ENCODE results near the gene RSPH3. TPM values are rescaled to one million over a fixed set of nuclear protein-coding genes. Genes with fewer than 3 reads are reported as not detected.
"Not testable (repeated sequence)": the region's sequence is repeated elsewhere in the genome, so short reads cannot be mapped to it uniquely, and the experiment has no call there.

The RSPH3 gene
- total RNA-seq, 1 experiment from 2014 or later, result 2.5 TPM

DNA sequence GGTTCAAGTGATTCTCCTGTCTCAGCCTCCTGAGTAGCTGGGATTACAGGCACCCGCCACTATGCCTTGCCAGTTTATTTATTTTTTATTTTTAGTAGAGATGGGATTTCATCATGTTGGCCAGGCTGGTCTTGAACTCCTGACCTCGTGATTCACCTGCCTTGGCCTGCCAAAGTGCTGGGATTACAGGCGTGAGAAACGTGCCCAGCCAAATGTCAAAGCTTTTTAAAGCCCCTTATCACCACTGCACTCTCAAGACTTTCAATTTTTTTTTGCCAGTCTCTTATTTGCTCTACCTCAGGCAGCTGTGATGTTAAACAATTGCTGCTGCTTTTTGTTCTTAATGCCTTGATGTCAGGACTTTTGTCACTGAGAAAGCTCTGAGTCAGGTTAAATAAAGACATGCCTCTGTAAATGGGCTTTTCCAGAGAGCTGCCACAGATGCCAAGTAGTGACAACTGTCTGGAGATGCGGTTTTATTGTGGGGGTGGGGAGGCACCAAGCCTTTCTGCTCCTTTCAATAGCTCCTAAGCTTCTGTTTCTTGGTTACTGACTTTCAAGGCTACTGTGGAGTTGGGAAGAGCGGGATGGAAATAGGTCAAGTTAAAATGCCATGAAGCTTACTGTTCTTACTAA is 29.2 kb downstream of the RSPH3 start:
- Histone ChIP-seq H3K4me3 (ENCODE audit: insufficient read depth, low read depth, low read length) (no peak overlapping the region), H3K36me3 (replicated peaks; ENCODE audit: control insufficient read depth, insufficient read depth, low read length) (no peaks in the 10 kb centered on the region), H3K27me3 (ENCODE audit: control insufficient read depth, insufficient read depth, low read length) (no peaks in the 10 kb centered on the region)
- DNase-seq, result no peak

DNA sequence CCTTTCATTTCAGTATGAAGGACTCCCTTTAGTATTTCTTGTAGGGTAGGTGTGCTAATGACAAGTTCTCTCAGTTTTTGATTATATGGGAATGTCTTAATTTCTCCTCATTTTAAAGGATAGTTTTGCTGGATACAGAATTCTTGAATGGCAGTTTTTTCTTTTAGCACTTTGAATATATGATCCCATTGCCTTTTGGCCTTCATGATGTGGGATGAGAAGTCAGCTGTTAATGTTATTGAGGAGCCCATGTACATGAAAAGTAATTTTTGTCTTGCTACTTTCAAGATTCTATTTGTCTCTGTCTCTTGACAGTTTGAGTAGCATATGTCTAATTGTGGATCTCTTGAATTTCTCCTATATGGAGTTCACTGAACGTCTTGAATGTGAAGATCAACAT is 30.9 kb downstream of the RSPH3 start:
- H3K36me3 ChIP-seq (replicated peaks; ENCODE audit: control insufficient read depth, insufficient read depth, low read length), result no peaks in the 10 kb centered on the region
- no peak overlapping the region for H3K4me3 ChIP-seq (ENCODE audit: insufficient read depth, low read depth, low read length)
- H3K27me3 ChIP-seq (ENCODE audit: control insufficient read depth, insufficient read depth, low read length), result no peaks in the 10 kb centered on the region
- no peak for DNase-seq

DNA sequence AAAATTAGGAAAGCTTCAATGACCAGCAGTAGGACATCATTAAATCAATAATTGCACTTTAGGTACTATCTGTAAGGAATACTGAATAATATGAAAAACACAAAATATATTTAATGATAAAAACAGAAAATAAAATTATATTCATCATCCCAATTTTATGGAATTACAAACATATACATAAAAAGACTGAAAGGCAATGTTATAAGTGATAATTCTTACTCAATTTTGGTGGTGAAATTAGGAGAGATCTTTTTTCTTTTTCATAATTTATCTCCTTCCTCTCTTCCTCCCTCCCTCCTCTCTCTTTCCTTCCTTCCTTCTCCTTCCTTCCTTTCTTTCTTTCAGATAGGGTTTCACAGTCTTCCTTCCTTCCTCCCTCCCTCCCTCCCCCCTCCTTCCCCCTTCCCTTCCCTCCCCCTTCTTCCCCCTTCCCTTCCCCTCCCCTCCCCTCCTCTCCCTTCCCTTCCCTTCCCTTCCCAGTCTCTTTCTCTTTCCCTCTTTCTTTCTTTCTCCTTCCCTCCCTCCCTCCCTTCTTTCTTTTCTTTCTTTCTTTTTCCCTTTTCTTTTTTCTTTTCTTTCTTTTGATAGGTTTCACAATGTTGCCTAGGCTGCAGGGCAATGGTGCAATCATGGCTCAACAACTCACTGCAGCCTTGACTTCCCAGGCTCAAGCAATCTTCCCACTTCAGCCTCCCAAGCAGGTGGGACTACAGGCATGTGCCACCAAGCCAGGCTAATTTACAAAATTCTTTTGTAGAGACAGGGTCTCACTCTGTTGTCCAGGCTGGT is 36.8 kb downstream of the RSPH3 start:
- H3K36me3 ChIP-seq (replicated peaks; ENCODE audit: control insufficient read depth, insufficient read depth, low read length), result no peaks in the 10 kb centered on the region

DNA sequence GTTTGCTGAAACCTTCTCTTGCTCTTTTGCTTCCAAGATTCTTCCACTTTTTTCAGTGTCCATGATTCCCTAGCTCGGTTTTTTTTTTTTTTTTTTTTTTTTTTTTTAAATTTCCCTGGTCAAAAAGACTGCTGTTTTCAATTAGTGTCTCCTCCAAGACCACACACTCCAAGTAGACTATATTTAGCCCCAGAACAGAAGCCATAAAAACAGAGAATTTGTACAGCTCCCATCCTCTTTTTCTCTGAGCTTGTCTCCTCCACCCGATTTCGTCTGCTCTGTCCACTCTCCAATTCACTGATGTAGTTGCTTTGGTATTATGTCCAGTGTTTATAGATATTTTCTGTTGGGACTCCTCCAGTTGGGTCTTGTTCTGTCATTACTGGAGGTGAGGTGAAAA is 37.6 kb downstream of the RSPH3 start:
- Histone ChIP-seq H3K36me3 (replicated peaks; ENCODE audit: control insufficient read depth, insufficient read depth, low read length) (no peaks in the 10 kb centered on the region), H3K4me3 (ENCODE audit: insufficient read depth, low read depth, low read length) (no peak overlapping the region), H3K27me3 (ENCODE audit: control insufficient read depth, insufficient read depth, low read length) (no peaks in the 10 kb centered on the region)
- no peak for DNase-seq

More for the DNA sequence above, 36.8 kb downstream of the RSPH3 start:
- Histone ChIP-seq H3K27me3 (ENCODE audit: control insufficient read depth, insufficient read depth, low read length) (no peaks in the 10 kb centered on the region), H3K4me3 (ENCODE audit: insufficient read depth, low read depth, low read length) (no peak overlapping the region)
- DNase-seq, result no peak

DNA sequence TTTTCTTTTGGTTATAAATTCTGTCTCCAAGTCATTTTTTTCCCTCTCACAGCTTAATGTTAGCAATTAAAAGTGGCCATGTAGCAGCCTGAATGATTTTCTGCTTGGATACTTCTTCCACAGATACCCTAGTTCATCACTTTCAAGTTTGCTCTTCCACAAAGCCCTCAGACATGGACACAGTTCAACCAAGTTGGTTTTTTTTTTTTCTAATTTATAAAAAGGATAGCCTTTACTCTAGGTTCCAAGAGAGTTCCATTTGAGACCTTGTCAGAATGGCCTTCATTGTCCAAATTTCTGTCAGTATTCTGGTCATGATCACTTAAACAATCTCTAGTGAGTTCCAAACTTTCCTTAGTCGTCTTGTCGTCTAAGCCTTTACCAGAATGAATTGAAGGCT is 40.0 kb downstream of the RSPH3 start:
- Histone ChIP-seq H3K27me3 (ENCODE audit: control insufficient read depth, insufficient read depth, low read length) (no peaks in the 10 kb centered on the region), H3K4me3 (ENCODE audit: insufficient read depth, low read depth, low read length) (no peak overlapping the region), H3K36me3 (replicated peaks; ENCODE audit: control insufficient read depth, insufficient read depth, low read length) (no peaks in the 10 kb centered on the region)
- DNase-seq, result no peak

- no peak for DNase-seq
- Histone ChIP-seq H3K4me3 (ENCODE audit: insufficient read depth, low read depth, low read length) (no peak overlapping the region), H3K27me3 (ENCODE audit: control insufficient read depth, insufficient read depth, low read length) (no peaks in the 10 kb centered on the region), H3K36me3 (replicated peaks; ENCODE audit: control insufficient read depth, insufficient read depth, low read length) (no peaks in the 10 kb centered on the region)
Measured at GRCh38 chr6:158959552-158959951, 40.5 kb downstream of the RSPH3 start.

GRCh38 chr6:158958504-158959386 is 41.3 kb downstream of the RSPH3 start:
- no peaks in the 10 kb centered on the region for H3K27me3 ChIP-seq (ENCODE audit: control insufficient read depth, insufficient read depth, low read length)
- no peaks in the 10 kb centered on the region for H3K36me3 ChIP-seq (replicated peaks; ENCODE audit: control insufficient read depth, insufficient read depth, low read length)
- no peak for DNase-seq
- no peak overlapping the region for H3K4me3 ChIP-seq (ENCODE audit: insufficient read depth, low read depth, low read length)

DNA sequence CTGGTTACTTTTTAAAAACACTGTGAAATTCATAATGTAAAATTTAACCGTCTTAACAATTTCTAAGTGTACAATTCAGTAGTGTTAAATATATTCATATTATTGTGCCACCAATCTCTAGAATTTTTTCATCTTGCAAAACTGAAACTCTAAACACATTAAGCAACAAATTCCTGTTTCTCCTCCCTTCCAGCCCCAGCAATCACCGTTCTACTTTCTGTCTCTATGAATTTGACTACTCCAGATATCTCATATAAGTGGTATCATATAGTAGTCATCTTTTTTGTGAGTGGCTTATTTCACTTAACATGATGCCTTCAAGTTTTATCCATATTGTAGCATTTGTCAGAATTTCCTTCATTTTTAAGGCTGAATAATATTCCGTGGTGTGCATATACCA is 44.7 kb downstream of the RSPH3 start:
- no peak for DNase-seq
- no peak overlapping the region for H3K4me3 ChIP-seq (ENCODE audit: insufficient read depth, low read depth, low read length)
- no peaks in the 10 kb centered on the region for H3K27me3 ChIP-seq (ENCODE audit: control insufficient read depth, insufficient read depth, low read length)
- no peaks in the 10 kb centered on the region for H3K36me3 ChIP-seq (replicated peaks; ENCODE audit: control insufficient read depth, insufficient read depth, low read length)

DNA sequence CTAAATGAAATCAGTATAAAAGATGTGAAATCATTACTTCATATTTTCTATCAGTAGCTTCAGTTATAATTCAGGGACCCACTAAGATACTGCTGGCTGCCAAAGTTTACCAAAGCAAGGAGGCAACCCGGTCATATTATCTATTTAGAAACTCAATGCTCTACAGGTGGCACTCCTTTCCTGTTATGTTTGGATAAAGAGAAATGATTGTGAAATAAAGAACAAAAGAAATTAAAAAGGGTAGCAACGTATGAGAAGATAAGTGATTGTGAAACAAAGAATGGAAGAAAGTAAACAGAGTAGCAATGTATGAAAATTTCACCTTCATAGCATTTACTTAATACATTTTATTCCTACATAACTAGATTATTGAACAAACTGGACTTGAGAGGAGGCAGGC is 45.2 kb downstream of the RSPH3 start:
- no peaks in the 10 kb centered on the region for H3K36me3 ChIP-seq (replicated peaks; ENCODE audit: control insufficient read depth, insufficient read depth, low read length)
- no peak overlapping the region for H3K4me3 ChIP-seq (ENCODE audit: insufficient read depth, low read depth, low read length)
- no peak for DNase-seq
- no peaks in the 10 kb centered on the region for H3K27me3 ChIP-seq (ENCODE audit: control insufficient read depth, insufficient read depth, low read length)

DNA sequence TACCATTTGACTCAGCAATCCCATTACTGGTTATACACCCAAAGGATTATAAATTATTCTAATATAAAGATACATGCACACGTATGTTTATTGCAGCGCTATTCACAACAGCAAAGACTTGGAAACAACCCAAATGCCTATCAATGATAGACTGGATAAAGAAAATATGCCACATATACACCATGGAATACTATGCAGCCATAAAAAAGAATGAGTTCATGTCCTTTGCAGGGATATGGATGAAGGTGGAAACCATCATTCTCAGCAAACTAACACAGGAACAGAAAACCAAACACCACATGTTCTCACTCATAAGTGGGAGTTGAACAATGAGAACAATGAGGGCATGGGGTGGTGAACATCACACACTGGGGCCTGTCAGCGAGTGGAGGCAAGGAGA is 48.0 kb downstream of the RSPH3 start:
- H3K4me3 ChIP-seq (ENCODE audit: insufficient read depth, low read depth, low read length); H3K27me3 ChIP-seq (ENCODE audit: control insufficient read depth, insufficient read depth, low read length); H3K36me3 ChIP-seq (replicated peaks; ENCODE audit: control insufficient read depth, insufficient read depth, low read length); DNase-seq: not testable (repeated sequence)

GRCh38 chr6:158951565-158951964 is 48.4 kb downstream of the RSPH3 start:
- DNase-seq; H3K27me3 ChIP-seq (ENCODE audit: control insufficient read depth, insufficient read depth, low read length); H3K36me3 ChIP-seq (replicated peaks; ENCODE audit: control insufficient read depth, insufficient read depth, low read length); H3K4me3 ChIP-seq (ENCODE audit: insufficient read depth, low read depth, low read length): not testable (repeated sequence)

DNA sequence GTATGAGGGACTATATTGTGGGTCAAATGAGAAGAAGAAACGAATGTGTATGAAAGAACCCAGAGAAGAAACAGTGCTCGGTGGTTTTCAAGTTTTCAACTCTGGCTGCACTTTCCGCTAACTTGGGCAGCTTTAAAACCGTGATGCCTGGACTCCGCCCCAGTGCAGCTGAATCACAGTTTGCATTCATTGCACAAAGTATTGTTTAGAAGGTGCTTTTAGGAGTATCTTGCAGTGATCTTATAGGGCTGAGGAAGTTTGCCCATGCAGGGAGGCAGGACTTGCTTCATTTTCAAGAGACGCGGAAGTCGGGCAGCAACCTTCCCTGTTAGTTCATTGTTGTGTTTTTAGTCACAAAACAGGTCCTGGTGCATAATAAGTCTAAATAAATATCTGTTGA is 52.7 kb downstream of the RSPH3 start:
- Histone ChIP-seq H3K4me3 (ENCODE audit: insufficient read depth, low read depth, low read length) (no peak overlapping the region), H3K36me3 (replicated peaks; ENCODE audit: control insufficient read depth, insufficient read depth, low read length) (no peaks in the 10 kb centered on the region), H3K27me3 (ENCODE audit: control insufficient read depth, insufficient read depth, low read length) (no peaks in the 10 kb centered on the region)
- DNase-seq, result no peak

GRCh38 chr6:158943380-158944032 is 56.5 kb downstream of the RSPH3 start:
- DNase-seq, result no peak
- Histone ChIP-seq H3K27me3 (ENCODE audit: control insufficient read depth, insufficient read depth, low read length) (no peaks in the 10 kb centered on the region), H3K36me3 (replicated peaks; ENCODE audit: control insufficient read depth, insufficient read depth, low read length) (no peaks in the 10 kb centered on the region), H3K4me3 (ENCODE audit: insufficient read depth, low read depth, low read length) (no peak overlapping the region)

DNA sequence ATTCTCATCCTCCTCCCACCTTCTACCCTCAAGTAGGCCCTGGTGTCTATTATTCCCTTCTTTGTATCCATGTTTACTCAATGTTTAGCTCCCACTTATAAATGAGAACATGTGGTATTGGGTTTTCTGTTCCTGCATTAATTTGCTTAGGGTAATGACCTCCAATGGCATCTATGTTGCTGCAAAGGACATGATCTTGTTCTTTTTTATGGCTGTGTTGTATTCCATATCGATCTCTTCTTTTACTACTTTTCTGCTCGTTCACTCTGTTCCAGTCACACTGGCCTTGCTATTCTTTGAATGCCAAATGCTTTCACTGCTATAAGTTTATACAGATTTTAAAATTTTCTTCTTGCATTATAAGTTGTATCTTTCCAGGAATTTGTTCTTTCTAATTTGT is 57.7 kb downstream of the RSPH3 start:
- H3K36me3 ChIP-seq (replicated peaks; ENCODE audit: control insufficient read depth, insufficient read depth, low read length), result no peaks in the 10 kb centered on the region
- DNase-seq, result no peak
- no peak overlapping the region for H3K4me3 ChIP-seq (ENCODE audit: insufficient read depth, low read depth, low read length)
- H3K27me3 ChIP-seq (ENCODE audit: control insufficient read depth, insufficient read depth, low read length), result no peaks in the 10 kb centered on the region

All from H7 (cell line).